Mesothelial cell of epicardium (in vitro differentiated cells): ENCODE data around the gene RBMS1. TPM values are rescaled to one million over a fixed set of nuclear protein-coding genes. Genes with fewer than 3 reads are reported as not detected.

Source experiments
- DNase-seq, 2 experiments: peaks; one replicate each; pipeline ENCODE4 v3.0.0; 2021; ENCODE audit warnings: low spot score in 2 of 2; ENCODE audit not compliant: unreplicated experiment in 2 of 2
- H3K27ac Mint-ChIP-seq: 2 replicates; pipeline ENCODE4 v1.8.0; 2021; ENCODE audit warnings: mixed read lengths
- H3K27me3 Mint-ChIP-seq: 2 replicates; pipeline ENCODE4 v1.8.0; 2021; ENCODE audit warnings: low read depth, mixed read lengths
- H3K36me3 Mint-ChIP-seq: 2 replicates; pipeline ENCODE4 v1.8.0; 2021; ENCODE audit warnings: mixed read lengths
- H3K4me1 Mint-ChIP-seq: 2 replicates; pipeline ENCODE4 v1.8.0; 2021; ENCODE audit warnings: mixed read lengths
- H3K4me3 Mint-ChIP-seq: 2 replicates; pipeline ENCODE4 v1.8.0; 2021; ENCODE audit warnings: mild to moderate bottlenecking, moderate library complexity, mixed read lengths
- H3K9me3 Mint-ChIP-seq: 2 replicates; pipeline ENCODE4 v1.8.0; 2021; ENCODE audit warnings: mixed read lengths
- CTCF ChIP-seq: fragments of 200-600 bp; sonication (generic); IDR thresholded peaks from one replicate; pipeline ENCODE4 v1.5.0; 2021; ENCODE audit warnings: antibody characterized with exemption; ENCODE audit not compliant: unreplicated experiment
- total RNA-seq: library from RNA; stranded (reverse); gene quantifications from 3 replicates; pipeline ENCODE4 v1.2.1, GENCODE V29; 2021

Gene RBMS1
- total RNA-seq, 1 donor from 2014 or later = 128 TPM

GRCh38 chr2:160474319-160474645 is 19.3 kb downstream of the RBMS1 start:
- TF ChIP-seq CTCF = no peak
- no peak overlapping the region for H3K4me3 Mint-ChIP-seq
- H3K4me1 Mint-ChIP-seq = peaks cover 52% of the 10 kb centered on the region
- DNase-seq = no peak
- no peaks in the 10 kb centered on the region for H3K27me3 Mint-ChIP-seq
- H3K9me3 Mint-ChIP-seq = no peaks in the 10 kb centered on the region
- peak overlapping the region; percentile 94 for H3K27ac Mint-ChIP-seq
- peaks cover 4% of the 10 kb centered on the region for H3K36me3 Mint-ChIP-seq

GRCh38 chr2:160473468-160474318 is 19.9 kb downstream of the RBMS1 start:
- no peaks in the 10 kb centered on the region for H3K27me3 Mint-ChIP-seq
- TF ChIP-seq CTCF = no peak
- no peak overlapping the region for H3K4me3 Mint-ChIP-seq
- no peak for DNase-seq
- H3K4me1 Mint-ChIP-seq = peaks cover 57% of the 10 kb centered on the region
- H3K27ac Mint-ChIP-seq = peak overlapping the region; percentile 94
- H3K9me3 Mint-ChIP-seq = no peaks in the 10 kb centered on the region
- H3K36me3 Mint-ChIP-seq = peaks cover 2% of the 10 kb centered on the region

GRCh38 chr2:160472839-160473251 is 20.8 kb downstream of the RBMS1 start:
- DNase-seq = no peak

GRCh38 chr2:160471950-160472349 is 21.7 kb downstream of the RBMS1 start:
- no peak overlapping the region for H3K27ac Mint-ChIP-seq
- H3K27me3 Mint-ChIP-seq = no peaks in the 10 kb centered on the region
- H3K4me1 Mint-ChIP-seq = peaks cover 55% of the 10 kb centered on the region
- H3K4me3 Mint-ChIP-seq = no peak overlapping the region
- no peak for DNase-seq
- no peaks in the 10 kb centered on the region for H3K36me3 Mint-ChIP-seq
- no peaks in the 10 kb centered on the region for H3K9me3 Mint-ChIP-seq
- no peak for TF ChIP-seq CTCF

More at GRCh38 chr2:160472839-160473251, 20.8 kb downstream of the RBMS1 start:
- no peaks in the 10 kb centered on the region for H3K9me3 Mint-ChIP-seq
- no peaks in the 10 kb centered on the region for H3K36me3 Mint-ChIP-seq
- no peaks in the 10 kb centered on the region for H3K27me3 Mint-ChIP-seq
- H3K27ac Mint-ChIP-seq = peak overlapping the region; percentile 70
- peaks cover 57% of the 10 kb centered on the region for H3K4me1 Mint-ChIP-seq
- no peak for TF ChIP-seq CTCF
- H3K4me3 Mint-ChIP-seq = no peak overlapping the region

GRCh38 chr2:160469621-160470204 is 23.9 kb downstream of the RBMS1 start:
- DNase-seq = no peak
- peak overlapping the region; percentile 85 for H3K27ac Mint-ChIP-seq
- H3K4me1 Mint-ChIP-seq = peaks cover 48% of the 10 kb centered on the region
- H3K9me3 Mint-ChIP-seq = no peaks in the 10 kb centered on the region
- no peaks in the 10 kb centered on the region for H3K36me3 Mint-ChIP-seq
- no peaks in the 10 kb centered on the region for H3K27me3 Mint-ChIP-seq
- no peak for TF ChIP-seq CTCF
- H3K4me3 Mint-ChIP-seq = no peak overlapping the region
